Natural killer cell (primary cell): ENCODE measurements around the gene IMP3. TPM values are rescaled to one million over a fixed set of nuclear protein-coding genes. Genes with fewer than 3 reads are reported as not detected.

Source experiments
- ATAC-seq, 3 donors: fragments of 150-1000 bp in 2 of 3; fragments of 200-7000 bp in 1 of 3; cut with Tn5 transposase; 1 replicate in 1 of 3; 2 replicates in 2 of 3; pipeline ENCODE4 v1.10.0; 2021; ENCODE audit warnings: mild to moderate bottlenecking in 2 of 3, moderate library complexity in 2 of 3
- DNase-seq, 2 donors: peaks; one replicate each; pipeline versions ENCODE4 v3.0.0 to v3.0.0-alpha.2; 2013 to 2021; ENCODE audit warnings: mixed read lengths in 1 of 2
- H3K27ac ChIP-seq: one replicate; pipeline ENCODE4 v1.5.1; 2013; ENCODE audit warnings: mild to moderate bottlenecking, low read length
- H3K27me3 ChIP-seq: one replicate; pipeline ENCODE4 v1.6.1; 2013; ENCODE audit warnings: low read length; ENCODE audit not compliant: control insufficient read depth, insufficient read depth
- H3K36me3 ChIP-seq: one replicate; pipeline ENCODE4 v1.6.1; 2013; ENCODE audit warnings: low read length; ENCODE audit not compliant: control insufficient read depth, insufficient read depth
- H3K4me1 ChIP-seq: one replicate; pipeline ENCODE4 v1.6.1; 2013; ENCODE audit warnings: low read length; ENCODE audit not compliant: control insufficient read depth, insufficient read depth
- H3K4me3 ChIP-seq: one replicate; pipeline ENCODE4 v1.5.1; 2013; ENCODE audit warnings: low read length
- H3K9me3 ChIP-seq: one replicate; pipeline ENCODE4 v1.6.1; 2013; ENCODE audit warnings: low read length; ENCODE audit not compliant: control insufficient read depth, insufficient read depth
- H3K27ac Mint-ChIP-seq, 2 donors: one replicate each; pipeline ENCODE4 v1.8.0; 2022; ENCODE audit warnings: mild to moderate bottlenecking in 2 of 2, mixed read lengths in 2 of 2, moderate library complexity in 1 of 2
- H3K27me3 Mint-ChIP-seq, 2 donors: one replicate each; pipeline ENCODE4 v1.8.0; 2022; ENCODE audit warnings: low read depth in 2 of 2, mixed read lengths in 2 of 2
- H3K36me3 Mint-ChIP-seq: one replicate; pipeline ENCODE4 v1.8.0; 2022; ENCODE audit warnings: mixed read lengths
- H3K4me1 Mint-ChIP-seq, 2 donors: one replicate each; pipeline ENCODE4 v1.8.0; 2022; ENCODE audit warnings: mixed read lengths in 2 of 2
- H3K4me3 Mint-ChIP-seq: one replicate; pipeline ENCODE4 v1.8.0; 2022; ENCODE audit warnings: mild to moderate bottlenecking, moderate library complexity, mixed read lengths
- H3K9me3 Mint-ChIP-seq, 2 donors: one replicate each; pipeline ENCODE4 v1.8.0; 2022; ENCODE audit warnings: mixed read lengths in 2 of 2
- WGBS: methylation state at CpG from one replicate; pipeline ENCODE4 v1.1.7; 2013; ENCODE audit warnings: missing lambda C conversion rate; ENCODE audit not compliant: insufficient coverage; 5-methylcytosine and 5-hydroxymethylcytosine counted together
- intact Hi-C: fragments of 100-400 bp; cut with micrococcal nuclease; formaldehyde crosslinking; loops from one replicate; pipeline ENCODE4 v1.14.2; 2022
- total RNA-seq, 4 donors: library from RNA; stranded (reverse); fragments of 120-200 nt in 1 of 4; gene quantifications; one replicate each; pipeline versions ENCODE4 v1.2.3 to v1.2.4, GENCODE V29; 2013 to 2022
- TF ChIP-seq, protein P1 (sequence below): fragments of 200-600 bp; IDR thresholded peaks from one replicate; pipeline ENCODE4 v1.8.0; 2022; ENCODE audit warnings: antibody characterized with exemption

Gene IMP3
- total RNA-seq, 3 donors from 2014 or later (not counting 1 experiment from before 2014, with no cell fraction given) = 22.9 to 37.1 (median 35.8) TPM

DNA sequence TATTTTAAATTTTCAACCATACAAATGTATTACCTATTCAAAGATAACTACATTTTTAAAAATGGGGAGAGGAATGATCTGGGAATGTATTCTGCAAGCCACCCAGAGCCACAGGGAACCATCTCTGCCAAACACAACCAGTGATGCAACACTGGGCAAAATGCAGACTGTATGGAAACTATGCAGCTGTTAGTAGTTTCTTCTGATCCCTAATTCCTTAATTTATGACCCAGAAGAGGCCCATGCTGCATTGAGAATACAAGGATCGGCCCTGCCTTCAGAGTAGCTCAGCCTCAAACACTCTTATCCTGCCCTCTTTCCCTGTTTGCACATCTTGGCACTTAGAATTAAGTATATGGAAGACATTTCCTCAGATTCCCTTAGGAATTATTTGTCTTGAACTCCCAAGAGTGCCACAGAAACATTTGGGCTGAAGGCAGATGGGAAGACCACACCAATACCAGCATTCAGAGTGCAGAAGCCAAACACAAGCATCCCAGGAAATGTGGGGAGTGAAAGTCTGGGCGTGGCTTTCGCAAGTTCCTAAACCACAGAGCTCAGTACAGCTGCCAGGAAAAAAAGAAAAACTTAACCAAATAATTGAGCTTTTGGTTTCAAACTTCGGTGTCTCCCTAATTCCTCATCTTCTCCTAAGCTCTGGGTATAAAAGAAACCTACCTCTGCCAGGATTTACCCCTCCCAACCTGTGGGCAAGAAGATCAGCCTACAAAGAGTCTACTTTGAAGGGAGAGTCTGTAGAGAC is 19.8 kb downstream of the IMP3 start:
- H3K4me1 ChIP-seq = peaks cover 14% of the 10 kb centered on the region
- H3K9me3 ChIP-seq = no peaks in the 10 kb centered on the region
- H3K27ac Mint-ChIP-seq = peak overlapping the region; percentile 21 to 71
- H3K36me3 ChIP-seq = peaks cover 33% of the 10 kb centered on the region
- DNase-seq (no peak), ATAC-seq (no peak)
- H3K36me3 Mint-ChIP-seq = no peaks in the 10 kb centered on the region
- no peak overlapping the region for H3K27ac ChIP-seq
- 15% methylated on average over 4 of the region's 4 CpGs for WGBS
- peaks cover 18% of the 10 kb centered on the region in 2 donors for H3K4me1 Mint-ChIP-seq
- no peak overlapping the region for H3K4me3 ChIP-seq
- no peaks in the 10 kb centered on the region for H3K27me3 Mint-ChIP-seq
- no peak overlapping the region for H3K4me3 Mint-ChIP-seq
- H3K27me3 ChIP-seq = no peaks in the 10 kb centered on the region
- TF ChIP-seq, protein P1, sequence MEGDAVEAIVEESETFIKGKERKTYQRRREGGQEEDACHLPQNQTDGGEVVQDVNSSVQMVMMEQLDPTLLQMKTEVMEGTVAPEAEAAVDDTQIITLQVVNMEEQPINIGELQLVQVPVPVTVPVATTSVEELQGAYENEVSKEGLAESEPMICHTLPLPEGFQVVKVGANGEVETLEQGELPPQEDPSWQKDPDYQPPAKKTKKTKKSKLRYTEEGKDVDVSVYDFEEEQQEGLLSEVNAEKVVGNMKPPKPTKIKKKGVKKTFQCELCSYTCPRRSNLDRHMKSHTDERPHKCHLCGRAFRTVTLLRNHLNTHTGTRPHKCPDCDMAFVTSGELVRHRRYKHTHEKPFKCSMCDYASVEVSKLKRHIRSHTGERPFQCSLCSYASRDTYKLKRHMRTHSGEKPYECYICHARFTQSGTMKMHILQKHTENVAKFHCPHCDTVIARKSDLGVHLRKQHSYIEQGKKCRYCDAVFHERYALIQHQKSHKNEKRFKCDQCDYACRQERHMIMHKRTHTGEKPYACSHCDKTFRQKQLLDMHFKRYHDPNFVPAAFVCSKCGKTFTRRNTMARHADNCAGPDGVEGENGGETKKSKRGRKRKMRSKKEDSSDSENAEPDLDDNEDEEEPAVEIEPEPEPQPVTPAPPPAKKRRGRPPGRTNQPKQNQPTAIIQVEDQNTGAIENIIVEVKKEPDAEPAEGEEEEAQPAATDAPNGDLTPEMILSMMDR = no peak
- intact Hi-C loops = loop anchor here (10.0 kb wide), 1 partner anchor 45 kb away; the partner anchor contains the start of gene PTPN9
- no peaks in the 10 kb centered on the region for H3K9me3 Mint-ChIP-seq

DNA sequence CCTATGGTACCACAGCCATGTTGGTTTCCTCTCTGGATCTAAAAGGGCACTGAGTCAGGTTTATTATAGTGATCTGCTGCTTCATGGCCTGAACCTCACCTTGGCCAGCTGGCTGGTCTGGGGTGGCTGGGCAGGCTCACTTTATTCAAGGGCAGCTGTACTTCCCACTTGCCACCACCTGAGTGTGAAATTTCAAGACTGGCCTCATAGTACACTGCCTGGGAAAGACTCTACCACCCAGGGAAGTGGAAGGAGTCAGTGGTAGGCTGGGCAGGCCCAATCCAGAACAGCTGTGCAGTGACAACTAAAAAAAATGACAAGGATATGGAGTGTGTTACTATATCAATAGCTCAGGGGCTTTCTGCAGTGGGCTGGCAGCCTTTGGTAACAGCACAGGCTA is 23.3 kb downstream of the IMP3 start:
- peaks cover 16 to 18% of the 10 kb centered on the region in 2 donors for H3K4me1 Mint-ChIP-seq
- ATAC-seq = no peak
- H3K36me3 ChIP-seq = peaks cover 52% of the 10 kb centered on the region
- H3K9me3 ChIP-seq = no peaks in the 10 kb centered on the region
- H3K4me1 ChIP-seq = peaks cover 10% of the 10 kb centered on the region
- intact Hi-C loops = no loop called here
- TF ChIP-seq, protein P1 = no peak
- peaks cover 10% of the 10 kb centered on the region for H3K36me3 Mint-ChIP-seq
- no peak overlapping the region for H3K27ac Mint-ChIP-seq
- no peak overlapping the region for H3K27ac ChIP-seq
- H3K27me3 Mint-ChIP-seq = no peaks in the 10 kb centered on the region
- no peaks in the 10 kb centered on the region for H3K9me3 Mint-ChIP-seq
- H3K27me3 ChIP-seq = no peaks in the 10 kb centered on the region
- no peak overlapping the region for H3K4me3 ChIP-seq
- no peak for DNase-seq
- H3K4me3 Mint-ChIP-seq = no peak overlapping the region

DNA sequence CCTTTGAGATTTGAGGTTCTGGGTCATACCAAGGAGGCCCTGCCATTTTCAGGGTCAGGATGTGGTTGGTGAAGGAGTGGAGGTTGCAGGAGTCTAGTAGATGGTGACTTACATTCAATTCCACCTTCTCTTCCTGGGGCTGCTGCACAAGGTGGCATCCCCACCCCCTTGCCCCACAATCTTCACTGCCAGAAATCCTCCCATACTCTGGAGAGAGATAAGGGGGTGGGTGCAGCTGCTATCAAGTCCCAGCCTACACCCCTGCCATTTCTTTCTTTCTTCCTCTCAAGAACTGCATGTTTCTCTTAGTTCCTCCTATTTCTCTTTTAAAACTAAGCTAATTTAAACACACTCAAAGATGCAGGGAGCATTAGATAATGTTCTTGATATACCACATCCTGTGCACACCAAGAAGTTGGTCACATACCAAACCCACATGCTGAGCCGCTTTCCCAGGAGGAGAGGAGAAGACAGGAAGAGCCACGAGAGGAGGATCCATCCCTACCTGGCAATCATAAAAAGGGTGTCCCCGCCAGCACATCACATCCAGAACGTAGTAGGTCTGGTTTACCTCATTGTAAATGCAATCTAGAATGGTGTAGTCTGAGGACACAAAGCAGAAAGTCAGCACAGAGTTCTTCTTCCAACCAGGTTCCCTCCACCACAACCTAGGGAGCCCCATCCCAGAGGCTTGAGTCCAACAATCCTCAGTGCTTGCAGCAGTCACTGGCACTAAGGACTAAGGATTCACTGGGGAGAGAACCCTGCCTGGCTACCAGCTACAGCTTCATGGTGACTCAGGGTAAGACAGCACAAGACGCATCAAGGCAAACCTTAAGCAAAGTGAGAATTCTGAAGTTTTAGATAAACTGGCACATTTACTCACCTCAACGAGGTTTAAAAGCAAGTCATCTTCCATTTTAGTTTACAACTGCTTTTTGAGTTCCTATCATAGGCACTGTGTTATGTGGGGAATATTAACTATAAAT is 33.0 kb downstream of the IMP3 start:
- H3K27ac ChIP-seq = peak overlapping the region; percentile 72
- intact Hi-C loops = no loop called here

More for the DNA sequence above, 33.0 kb downstream of the IMP3 start:
- TF ChIP-seq, protein P1 = no peak
- Mint-ChIP-seq H3K27ac (peak overlapping the region; percentile 86 to 90), H3K4me1 (peaks cover 41 to 44% of the 10 kb centered on the region in 2 donors), H3K36me3 (peaks cover under 1% of the 10 kb centered on the region), H3K4me3 (peak overlapping the region; percentile 79), H3K27me3 (no peaks in the 10 kb centered on the region), H3K9me3 (no peaks in the 10 kb centered on the region)
- Histone ChIP-seq H3K27me3 (no peaks in the 10 kb centered on the region), H3K4me3 (no peak overlapping the region), H3K4me1 (peaks cover 39% of the 10 kb centered on the region), H3K9me3 (no peaks in the 10 kb centered on the region), H3K36me3 (peaks cover 20% of the 10 kb centered on the region)
- peak; percentile 68 to 74 (median 69) for ATAC-seq
- WGBS = 12% methylated on average over 5 of the region's 6 CpGs
- peak in 1 of 2 donors; percentile 54 for DNase-seq
